Endometrial microvascular endothelial cells (primary cell): Measurements from ENCODE around the gene P2RY2. TPM values are rescaled to one million over a fixed set of nuclear protein-coding genes. Genes with fewer than 3 reads are reported as not detected.
"Not testable (repeated sequence)": the region's sequence is repeated elsewhere in the genome, so short reads cannot be mapped to it uniquely, and the experiment has no call there.

ENCODE experiments used
- in situ Hi-C: cut with HindIII; loops from 2 replicates; pipeline ENCODE4 v1.10.0; 2017; ENCODE audit warnings: low sequenced_read_pairs, low pct_unique_long_range_greater_than_20kb; ENCODE audit errors: inconsistent ontology term
- total RNA-seq: library from RNA; depleted of rRNA; stranded (reverse); fragments of >200 nt; gene quantifications from one replicate; pipeline ENCODE4 v1.2.3, GENCODE V29; 2015; ENCODE audit errors: inconsistent ontology term

P2RY2 gene
- total RNA-seq, 1 donor from 2014 or later: 9.0 TPM

- in situ Hi-C loops: no loop called here
Measured at GRCh38 chr11:73185680-73186293, 32.3 kb upstream of the P2RY2 start.

- in situ Hi-C loops: no loop called here
Measured at GRCh38 chr11:73186294-73186850, 31.7 kb upstream of the P2RY2 start.

GRCh38 chr11:73186886-73187285 lies 31.2 kb upstream of the P2RY2 start:
- in situ Hi-C loops: no loop called here

- in situ Hi-C loops: no loop called here
Measured at GRCh38 chr11:73187854-73188253, 30.2 kb upstream of the P2RY2 start.

- in situ Hi-C loops: no loop called here
Measured at GRCh38 chr11:73188301-73188700, 29.8 kb upstream of the P2RY2 start.

- in situ Hi-C loops: no loop called here
Measured at GRCh38 chr11:73189315-73189714, 28.8 kb upstream of the P2RY2 start.

- in situ Hi-C loops: no loop called here
Measured at GRCh38 chr11:73189723-73190556, 28.1 kb upstream of the P2RY2 start.

GRCh38 chr11:73190557-73190885 lies 27.6 kb upstream of the P2RY2 start:
- in situ Hi-C loops: no loop called here

- in situ Hi-C loops: no loop called here
Measured at GRCh38 chr11:73191151-73191550, 26.9 kb upstream of the P2RY2 start.

- in situ Hi-C loops: no loop called here
Measured at GRCh38 chr11:73192272-73192671, 25.8 kb upstream of the P2RY2 start.

GRCh38 chr11:73193251-73194033 lies 24.6 kb upstream of the P2RY2 start:
- in situ Hi-C loops: no loop called here

GRCh38 chr11:73194034-73194507 lies 24.0 kb upstream of the P2RY2 start:
- in situ Hi-C loops: no loop called here

GRCh38 chr11:73194593-73194992 lies 23.5 kb upstream of the P2RY2 start:
- in situ Hi-C loops: no loop called here

- in situ Hi-C loops: no loop called here
Measured at GRCh38 chr11:73195191-73196007, 22.7 kb upstream of the P2RY2 start.

- in situ Hi-C loops: no loop called here
Measured at GRCh38 chr11:73196576-73196975, 21.5 kb upstream of the P2RY2 start.

- in situ Hi-C loops: no loop called here
Measured at GRCh38 chr11:73197348-73197747, 20.7 kb upstream of the P2RY2 start.

GRCh38 chr11:73197787-73198186 lies 20.3 kb upstream of the P2RY2 start:
- in situ Hi-C loops: not testable (repeated sequence)

- in situ Hi-C loops: no loop called here
Measured at GRCh38 chr11:73198677-73199076, 19.4 kb upstream of the P2RY2 start.

GRCh38 chr11:73199446-73199845 lies 18.6 kb upstream of the P2RY2 start:
- in situ Hi-C loops: no loop called here
